ENCODE measurements around the gene AGAP3. TPM values are rescaled to one million over a fixed set of nuclear protein-coding genes. Genes with fewer than 3 reads are reported as not detected.

Gene AGAP3
- total and polyA plus RNA-seq, 8 donors = 83.3 to 167 (median 100) TPM

GRCh38 chr7:151189038-151189437 lies 102.8 kb downstream of the AGAP3 start:
- Histone ChIP-seq H3K9me3 (no peaks in the 10 kb centered on the region), H3K4me3 (no peak overlapping the region), H3K27ac (no peak overlapping the region), H3K27me3 (peaks cover 0 to 10% of the 10 kb centered on the region in 2 donors), H3K36me3 (no peaks in the 10 kb centered on the region), H3K4me1 (no peaks in the 10 kb centered on the region)
- TF ChIP-seq CTCF (IDR thresholded peaks at IDR 0.05) = no peak
- DNase-seq (no peak), ATAC-seq (no peak)
- intact Hi-C loops (cut with DNase I) = no loop called here

- Histone ChIP-seq H3K27ac (no peak overlapping the region), H3K4me1 (no peaks in the 10 kb centered on the region), H3K4me3 (no peak overlapping the region), H3K27me3 (peaks cover 0 to 28% of the 10 kb centered on the region in 2 donors), H3K36me3 (no peaks in the 10 kb centered on the region), H3K9me3 (no peaks in the 10 kb centered on the region)
- DNase-seq (no peak), ATAC-seq (no peak)
- no peak for TF ChIP-seq CTCF (IDR thresholded peaks at IDR 0.05)
- intact Hi-C loops (cut with DNase I) = no loop called here
Measured at GRCh38 chr7:151191544-151191943, 105.3 kb downstream of the AGAP3 start.

- Histone ChIP-seq H3K36me3 (no peaks in the 10 kb centered on the region), H3K4me3 (no peak overlapping the region), H3K9me3 (no peaks in the 10 kb centered on the region), H3K27ac (no peak overlapping the region), H3K27me3 (peaks cover 0 to 29% of the 10 kb centered on the region in 2 donors), H3K4me1 (no peaks in the 10 kb centered on the region)
- no peak for DNase-seq
- no peak for TF ChIP-seq CTCF (IDR thresholded peaks at IDR 0.05)
- no peak for ATAC-seq
- intact Hi-C loops (cut with DNase I) = no loop called here
Measured at GRCh38 chr7:151192002-151192539, 105.8 kb downstream of the AGAP3 start.

- TF ChIP-seq CTCF (IDR thresholded peaks at IDR 0.05) = no peak
- intact Hi-C loops (cut with DNase I) = no loop called here
Measured at GRCh38 chr7:151193203-151193978, 107.1 kb downstream of the AGAP3 start.

More at GRCh38 chr7:151193203-151193978, 107.1 kb downstream of the AGAP3 start:
- H3K27ac ChIP-seq = no peak overlapping the region
- no peak for ATAC-seq
- H3K27me3 ChIP-seq = peaks cover 0 to 24% of the 10 kb centered on the region in 2 donors
- no peaks in the 10 kb centered on the region for H3K36me3 ChIP-seq
- H3K4me3 ChIP-seq = no peak overlapping the region
- H3K4me1 ChIP-seq = no peaks in the 10 kb centered on the region
- H3K9me3 ChIP-seq = no peaks in the 10 kb centered on the region
- DNase-seq = no peak

Other genes starting within 250 kb of the AGAP3 start
- under 1 TPM; 0.34 to 0.70 TPM for gene AOC1, start 234.0 kb upstream of the AGAP3 start, total RNA-seq
- gene AOC1, start 234.0 kb upstream of the AGAP3 start, polyA plus RNA-seq (ENCODE audit: insufficient read length in 6 of 6) = 1 to 10 TPM in 2 of 6 donors, under 1 TPM in 4; 0.47 to 1.2 (median 0.69) TPM
- gene KCNH2, start 108.2 kb upstream of the AGAP3 start, total RNA-seq = 1 to 10 TPM in 1 of 2 donors, under 1 TPM in 1; 0.82 to 1.3 TPM
- gene KCNH2, start 108.2 kb upstream of the AGAP3 start, polyA plus RNA-seq (ENCODE audit: insufficient read length in 6 of 6) = 1 to 10 TPM; 2.8 to 5.3 (median 4.3) TPM
- 10 to 100 TPM; 12.1 to 21.8 TPM for gene NOS3, start 95.5 kb upstream of the AGAP3 start, total RNA-seq
- 10 to 100 TPM in 2 of 6 donors, 1 to 10 TPM in 4; 7.5 to 11.3 (median 9.7) TPM for gene NOS3, start 95.5 kb upstream of the AGAP3 start, polyA plus RNA-seq (ENCODE audit: insufficient read length in 6 of 6)
- gene ATG9B, start 62.0 kb upstream of the AGAP3 start, total RNA-seq = under 1 TPM; 0.68 to 0.70 TPM
- gene ATG9B, start 62.0 kb upstream of the AGAP3 start, polyA plus RNA-seq (ENCODE audit: insufficient read length in 6 of 6) = 1 to 10 TPM; 3.4 to 7.1 (median 3.8) TPM
- 10 to 100 TPM; 47.5 to 52.1 TPM for gene ABCB8, start 58.0 kb upstream of the AGAP3 start, total RNA-seq
- gene ABCB8, start 58.0 kb upstream of the AGAP3 start, polyA plus RNA-seq (ENCODE audit: insufficient read length in 6 of 6) = 10 to 100 TPM; 20.5 to 32.8 (median 22.4) TPM
- gene ASIC3, start 37.9 kb upstream of the AGAP3 start, total RNA-seq = 1 to 10 TPM; 2.7 to 3.5 TPM
- 1 to 10 TPM; 2.3 to 6.0 (median 3.4) TPM for gene ASIC3, start 37.9 kb upstream of the AGAP3 start, polyA plus RNA-seq (ENCODE audit: insufficient read length in 6 of 6)
- 10 to 100 TPM; 15.6 to 17.1 TPM for gene CDK5, start 28.6 kb upstream of the AGAP3 start, total RNA-seq
- gene CDK5, start 28.6 kb upstream of the AGAP3 start, polyA plus RNA-seq (ENCODE audit: insufficient read length in 6 of 6) = 10 to 100 TPM; 13.8 to 15.7 (median 14.3) TPM
- gene SLC4A2, start 26.9 kb upstream of the AGAP3 start, total RNA-seq = 100 to 1,000 TPM; 191 to 205 TPM
- gene SLC4A2, start 26.9 kb upstream of the AGAP3 start, polyA plus RNA-seq (ENCODE audit: insufficient read length in 6 of 6) = 100 to 1,000 TPM in 3 of 6 donors, 10 to 100 TPM in 3; 81.7 to 134 (median 100) TPM
- 10 to 100 TPM; 63.5 to 65.7 TPM for gene FASTK, start 5.7 kb upstream of the AGAP3 start, total RNA-seq
- 10 to 100 TPM; 38.2 to 60.7 (median 48.3) TPM for gene FASTK, start 5.7 kb upstream of the AGAP3 start, polyA plus RNA-seq (ENCODE audit: insufficient read length in 6 of 6)
- gene TMUB1, start 3.0 kb upstream of the AGAP3 start, total RNA-seq = 10 to 100 TPM; 39.6 to 49.1 TPM
- 10 to 100 TPM; 21.2 to 30.9 (median 23.0) TPM for gene TMUB1, start 3.0 kb upstream of the AGAP3 start, polyA plus RNA-seq (ENCODE audit: insufficient read length in 6 of 6)
- not detected for gene GBX1, start 81.2 kb downstream of the AGAP3 start, total RNA-seq
- gene GBX1, start 81.2 kb downstream of the AGAP3 start, polyA plus RNA-seq (ENCODE audit: insufficient read length in 6 of 6) = under 1 TPM in 3 of 6 donors, not detected in 3; 0.24 to 0.42 (median 0.28) TPM
- not detected for gene ASB10, start 100.8 kb downstream of the AGAP3 start, total RNA-seq
- not detected for gene ASB10, start 100.8 kb downstream of the AGAP3 start, polyA plus RNA-seq (ENCODE audit: insufficient read length in 6 of 6)
- gene H2BK1, start 124.0 kb downstream of the AGAP3 start, total RNA-seq = not detected
- not detected for gene H2BK1, start 124.0 kb downstream of the AGAP3 start, polyA plus RNA-seq (ENCODE audit: insufficient read length in 6 of 6)
- gene ABCF2, start 140.7 kb downstream of the AGAP3 start, total RNA-seq = 10 to 100 TPM; 27.1 to 40.6 TPM
- 10 to 100 TPM; 20.3 to 31.6 (median 24.1) TPM for gene ABCF2, start 140.7 kb downstream of the AGAP3 start, polyA plus RNA-seq (ENCODE audit: insufficient read length in 6 of 6)
- 10 to 100 TPM; 44.0 to 53.8 TPM for gene CHPF2, start 146.0 kb downstream of the AGAP3 start, total RNA-seq
- gene CHPF2, start 146.0 kb downstream of the AGAP3 start, polyA plus RNA-seq (ENCODE audit: insufficient read length in 6 of 6) = 10 to 100 TPM; 18.1 to 30.9 (median 21.5) TPM
- gene SMARCD3, start 162.2 kb downstream of the AGAP3 start, total RNA-seq = 10 to 100 TPM; 45.5 to 49.4 TPM
- gene SMARCD3, start 162.2 kb downstream of the AGAP3 start, polyA plus RNA-seq (ENCODE audit: insufficient read length in 6 of 6) = 100 to 1,000 TPM in 4 of 6 donors, 10 to 100 TPM in 2; 86.2 to 130 (median 107) TPM